Cardiac ventricle fibroblast (primary cell): Measurements from ENCODE around the gene MRLN. TPM values are rescaled to one million over a fixed set of nuclear protein-coding genes. Genes with fewer than 3 reads are reported as not detected.

Experiments used
- total RNA-seq: library from RNA; depleted of rRNA; stranded (reverse); fragments of >200 nt; gene quantifications from 2 replicates; pipeline ENCODE4 v1.2.3, GENCODE V29; 2015

The MRLN gene
- not detected in 2 replicates for total RNA-seq

DNA sequence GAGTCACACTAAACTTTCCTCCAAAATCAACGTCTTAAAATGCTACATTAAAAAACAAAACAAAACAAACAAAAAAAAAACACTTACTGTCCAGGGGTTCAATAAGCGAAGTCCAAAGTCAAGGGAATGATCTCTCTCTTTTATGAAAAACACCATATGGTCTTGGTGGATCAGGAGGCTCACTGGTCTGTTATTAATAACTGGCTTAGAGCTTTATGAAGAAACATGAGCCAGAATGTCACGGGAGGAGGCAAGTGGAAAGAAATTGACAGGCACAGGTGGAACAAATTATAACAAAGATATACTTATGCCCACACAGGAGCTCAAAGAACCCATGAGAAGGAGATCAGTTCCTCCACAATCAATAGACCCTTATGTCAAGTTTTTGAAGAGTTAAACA lies at the start of gene MRLN:
MRLN (minus strand) TSS at position 189 of the 400 bp plus-strand sequence.

GRCh38 chr10:59709395-59710125 lies 43.7 kb downstream of the MRLN start, which contains the start of gene SLC16A9:
Gene SLC16A9, minus strand, starts transcription at chr10:59709850. Its CDS starts 25,559 bp downstream, at chr10:59684291.

Other genes starting within 250 kb of the MRLN start
- gene SLC16A9, start 43.6 kb downstream of the MRLN start, total RNA-seq = 0.37 and 0.59 TPM in 2 replicates
- 33.4 and 33.5 TPM in 2 replicates for gene CCDC6, start 153.1 kb upstream of the MRLN start, total RNA-seq